ENCODE data around the gene AGAP2. TPM values are rescaled to one million over a fixed set of nuclear protein-coding genes. Genes with fewer than 3 reads are reported as not detected.

Gene AGAP2
- total RNA-seq, 4 donors from 2014 or later = 2.5 to 11.2 (median 3.6) TPM

DNA sequence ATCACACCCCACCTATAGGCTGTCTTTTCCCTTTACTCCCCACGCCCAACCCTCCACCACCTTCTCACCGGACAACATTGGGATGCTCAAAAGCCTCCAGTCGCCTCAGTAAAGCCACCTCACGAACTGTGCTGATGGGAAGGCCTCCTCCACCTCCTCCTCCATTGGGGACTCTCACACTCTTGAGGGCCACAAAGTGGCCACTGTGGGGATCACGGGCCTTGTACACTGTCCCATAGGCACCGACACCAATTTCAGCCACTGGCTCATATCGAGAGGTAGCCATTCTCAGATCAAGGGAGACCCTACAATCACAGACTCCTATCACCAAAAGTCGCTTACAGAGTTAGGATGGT lies 12.9 kb upstream of the AGAP2 start:
- H3K27ac ChIP-seq (replicated peaks in 1 of 4) = peak overlapping the region; percentile 80 to 92 (median 90)
- DNase-seq (ENCODE audit: extremely low spot score) = no peak
- intact Hi-C loops (cut with DNase I) = no loop called here
- H3K9me3 ChIP-seq = no peaks in the 10 kb centered on the region
- H3K36me3 ChIP-seq = peaks cover 38 to 47% (median 42%) of the 10 kb centered on the region in 4 donors
- TF ChIP-seq POLR2AphosphoS5 (IDR thresholded peaks at IDR 0.05) = no peak
- TF ChIP-seq POLR2A (IDR thresholded peaks at IDR 0.05; ENCODE audit: low read depth) = no peak
- TF ChIP-seq EP300 (IDR thresholded peaks at IDR 0.05) = no peak
- TF ChIP-seq, protein P1, sequence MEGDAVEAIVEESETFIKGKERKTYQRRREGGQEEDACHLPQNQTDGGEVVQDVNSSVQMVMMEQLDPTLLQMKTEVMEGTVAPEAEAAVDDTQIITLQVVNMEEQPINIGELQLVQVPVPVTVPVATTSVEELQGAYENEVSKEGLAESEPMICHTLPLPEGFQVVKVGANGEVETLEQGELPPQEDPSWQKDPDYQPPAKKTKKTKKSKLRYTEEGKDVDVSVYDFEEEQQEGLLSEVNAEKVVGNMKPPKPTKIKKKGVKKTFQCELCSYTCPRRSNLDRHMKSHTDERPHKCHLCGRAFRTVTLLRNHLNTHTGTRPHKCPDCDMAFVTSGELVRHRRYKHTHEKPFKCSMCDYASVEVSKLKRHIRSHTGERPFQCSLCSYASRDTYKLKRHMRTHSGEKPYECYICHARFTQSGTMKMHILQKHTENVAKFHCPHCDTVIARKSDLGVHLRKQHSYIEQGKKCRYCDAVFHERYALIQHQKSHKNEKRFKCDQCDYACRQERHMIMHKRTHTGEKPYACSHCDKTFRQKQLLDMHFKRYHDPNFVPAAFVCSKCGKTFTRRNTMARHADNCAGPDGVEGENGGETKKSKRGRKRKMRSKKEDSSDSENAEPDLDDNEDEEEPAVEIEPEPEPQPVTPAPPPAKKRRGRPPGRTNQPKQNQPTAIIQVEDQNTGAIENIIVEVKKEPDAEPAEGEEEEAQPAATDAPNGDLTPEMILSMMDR (IDR thresholded peaks at IDR 0.05) = no peak
- H3K4me1 ChIP-seq = peaks cover 24 to 59% (median 38%) of the 10 kb centered on the region in 4 donors
- H3K27me3 ChIP-seq = no peaks in the 10 kb centered on the region
- H3K4me3 ChIP-seq = peak overlapping the region; percentile 61 to 91 (median 72)
- 20% methylated on average over 4 of the region's 8 CpGs for WGBS

DNA sequence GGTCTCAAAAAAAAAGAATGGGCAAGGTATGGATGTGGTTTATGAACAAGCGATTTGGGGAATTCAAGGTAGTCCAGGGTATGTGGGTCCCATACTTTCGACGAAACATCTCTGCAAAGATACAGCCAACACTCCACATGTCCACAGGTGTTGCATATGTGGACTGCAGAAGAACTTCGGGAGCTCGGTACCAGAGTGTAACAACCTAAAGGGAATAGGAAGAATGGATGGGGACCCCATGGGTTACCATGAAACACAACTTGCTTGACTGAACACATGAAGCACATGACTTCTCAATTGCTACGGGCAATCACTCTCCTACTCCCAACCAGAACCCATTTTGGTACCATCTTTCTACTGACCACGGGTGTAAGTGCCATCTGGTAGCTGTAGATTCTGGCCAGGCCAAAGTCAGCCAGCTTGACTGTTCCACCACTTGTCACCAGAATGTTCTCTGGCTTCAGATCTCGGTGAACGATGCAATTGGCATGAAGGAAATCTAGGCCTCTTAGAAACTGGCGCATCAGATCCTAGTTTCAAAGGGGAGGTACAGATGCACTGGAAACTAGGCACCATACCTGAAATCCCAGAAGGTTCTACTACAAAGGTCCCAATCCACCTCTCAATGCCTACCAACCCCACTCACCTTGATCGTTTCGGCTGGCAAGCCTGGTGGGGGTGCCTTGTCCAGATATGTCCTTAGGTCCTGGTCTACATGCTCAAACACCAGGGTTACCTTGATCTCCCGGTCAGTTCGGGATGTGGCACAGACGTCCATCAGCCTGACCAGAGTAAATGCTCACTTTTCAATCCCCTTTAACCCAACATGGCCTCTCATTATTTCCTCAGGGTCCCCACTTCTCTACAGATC lies 12.3 kb upstream of the AGAP2 start:
- no peaks in the 10 kb centered on the region for H3K9me3 ChIP-seq
- H3K36me3 ChIP-seq = peaks cover 38 to 49% (median 44%) of the 10 kb centered on the region in 4 donors
- no peak for TF ChIP-seq POLR2A (IDR thresholded peaks at IDR 0.05; ENCODE audit: low read depth)
- TF ChIP-seq POLR2AphosphoS5 (IDR thresholded peaks at IDR 0.05) = no peak
- TF ChIP-seq, protein P1 (IDR thresholded peaks at IDR 0.05) = no peak
- no peak for TF ChIP-seq EP300 (IDR thresholded peaks at IDR 0.05)
- H3K4me1 ChIP-seq = peaks cover 20 to 59% (median 37%) of the 10 kb centered on the region in 4 donors
- no peaks in the 10 kb centered on the region for H3K27me3 ChIP-seq
- H3K27ac ChIP-seq (replicated peaks in 1 of 4) = peak overlapping the region; percentile 80 to 92 (median 90)
- no peak for DNase-seq (ENCODE audit: extremely low spot score)
- WGBS = 89% methylated on average over 15 of the region's 15 CpGs
- intact Hi-C loops (cut with DNase I) = no loop called here
- H3K4me3 ChIP-seq = peak overlapping the region; percentile 61 to 91 (median 72)

DNA sequence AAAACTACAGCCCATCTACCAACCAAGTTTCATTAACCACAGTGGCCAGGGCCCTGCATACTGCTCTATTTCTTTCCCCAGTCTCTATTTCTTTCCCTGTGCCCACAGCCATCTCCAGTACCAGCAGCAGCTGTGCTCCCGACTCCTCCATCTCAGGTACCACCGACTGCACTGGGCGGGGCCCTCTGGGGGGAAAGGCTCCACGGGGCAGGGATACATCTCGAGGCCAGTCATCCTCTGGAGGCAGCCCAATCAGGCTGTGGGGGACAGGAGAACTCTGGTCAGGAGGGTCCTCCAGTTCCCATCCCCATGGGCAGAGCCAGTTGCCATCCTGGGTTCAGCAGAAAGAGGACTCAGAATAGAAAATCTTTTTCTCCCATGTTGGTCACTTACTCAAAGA lies 10.5 kb upstream of the AGAP2 start:
- no peak overlapping the region for H3K4me3 ChIP-seq
- intact Hi-C loops (cut with DNase I) = no loop called here
- DNase-seq (ENCODE audit: extremely low spot score) = no peak
- peaks cover 38 to 49% (median 44%) of the 10 kb centered on the region in 4 donors for H3K36me3 ChIP-seq
- TF ChIP-seq POLR2A (IDR thresholded peaks at IDR 0.05; ENCODE audit: low read depth) (no peak), POLR2AphosphoS5 (IDR thresholded peaks at IDR 0.05) (no peak), EP300 (IDR thresholded peaks at IDR 0.05) (no peak)
- H3K27ac ChIP-seq (replicated peaks in 1 of 4) = no peak overlapping the region
- H3K9me3 ChIP-seq = no peaks in the 10 kb centered on the region
- 94% methylated on average over 5 of the region's 5 CpGs for WGBS
- H3K4me1 ChIP-seq = peaks cover 18 to 54% (median 37%) of the 10 kb centered on the region in 4 donors
- H3K27me3 ChIP-seq = no peaks in the 10 kb centered on the region

DNA sequence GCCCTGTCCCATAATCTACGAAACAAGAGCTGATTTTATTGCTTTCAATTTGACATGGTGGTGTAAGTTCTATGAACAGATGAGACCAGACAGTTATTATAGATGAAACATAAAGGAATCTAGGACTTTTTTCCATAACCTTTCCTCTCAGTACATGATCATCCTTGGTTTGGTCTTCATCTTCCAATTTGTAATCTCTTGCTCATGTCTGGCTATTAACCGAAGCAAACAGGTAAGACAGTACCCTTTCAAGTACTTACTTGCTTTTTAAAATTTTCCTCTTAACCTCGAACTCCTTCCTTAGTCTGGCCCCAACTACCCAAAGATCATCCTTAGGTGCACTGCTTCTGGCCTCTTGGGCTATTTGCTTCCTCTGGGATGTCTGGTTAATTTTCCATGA lies 7.5 kb upstream of the AGAP2 start:
- intact Hi-C loops (cut with DNase I) = no loop called here
- Histone ChIP-seq H3K27me3 (peaks cover 0 to 14% (median 0%) of the 10 kb centered on the region in 4 donors), H3K9me3 (no peaks in the 10 kb centered on the region), H3K36me3 (peaks cover 38 to 48% (median 44%) of the 10 kb centered on the region in 4 donors), H3K27ac (replicated peaks in 1 of 4) (peak overlapping the region in 2 of 4 donors; percentile 91 to 98), H3K4me3 (peak overlapping the region; percentile 73 to 96 (median 86)), H3K4me1 (peaks cover 9 to 33% (median 23%) of the 10 kb centered on the region in 4 donors)
- TF ChIP-seq POLR2A (IDR thresholded peaks at IDR 0.05; ENCODE audit: low read depth) (no peak), EP300 (IDR thresholded peaks at IDR 0.05) (no peak), POLR2AphosphoS5 (IDR thresholded peaks at IDR 0.05) (no peak)
- TF ChIP-seq, protein P1 (IDR thresholded peaks at IDR 0.05) = no peak
- no peak for DNase-seq (ENCODE audit: extremely low spot score)
- WGBS = 85% methylated on average over 3 of the region's 3 CpGs

DNA sequence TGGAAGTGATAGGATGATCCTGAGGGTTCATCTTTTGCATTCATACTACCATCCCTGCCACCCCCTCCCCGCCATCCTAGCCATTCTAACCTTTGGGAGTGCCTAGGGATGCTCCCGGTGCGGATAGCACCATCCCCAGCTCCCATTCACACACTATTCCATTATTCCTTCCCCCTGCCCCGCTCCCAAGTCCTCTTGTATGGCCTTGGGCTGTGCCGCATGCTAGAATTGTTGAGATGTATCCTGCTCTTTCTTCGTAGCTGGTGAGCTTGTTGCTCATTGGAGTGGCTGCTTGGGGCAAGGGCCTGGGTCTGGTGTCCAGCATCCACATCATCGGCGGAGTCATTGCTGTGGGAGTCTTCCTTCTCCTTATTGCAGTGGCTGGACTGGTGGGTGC lies 6.9 kb upstream of the AGAP2 start:
- H3K9me3 ChIP-seq = no peaks in the 10 kb centered on the region
- TF ChIP-seq POLR2AphosphoS5 (IDR thresholded peaks at IDR 0.05) (no peak), POLR2A (IDR thresholded peaks at IDR 0.05; ENCODE audit: low read depth) (no peak), EP300 (IDR thresholded peaks at IDR 0.05) (no peak)
- TF ChIP-seq, protein P1 (IDR thresholded peaks at IDR 0.05) = no peak
- H3K4me3 ChIP-seq = peak overlapping the region; percentile 73 to 96 (median 86)
- intact Hi-C loops (cut with DNase I) = no loop called here
- H3K27me3 ChIP-seq = peaks cover 0 to 20% (median 0%) of the 10 kb centered on the region in 4 donors
- peaks cover 5 to 28% (median 18%) of the 10 kb centered on the region in 4 donors for H3K4me1 ChIP-seq
- 35% methylated on average over 8 of the region's 8 CpGs for WGBS
- no peak for DNase-seq (ENCODE audit: extremely low spot score)
- H3K27ac ChIP-seq (replicated peaks in 1 of 4) = peak overlapping the region; percentile 91 to 99 (median 96)
- H3K36me3 ChIP-seq = peaks cover 36 to 43% (median 42%) of the 10 kb centered on the region in 4 donors

Data from esophagus muscularis mucosa (tissue), 4 donors.